GM21737 (cell line): Measurements from ENCODE around the gene MGMT.

Source experiments
- ATAC-seq: cut with Tn5 transposase; IDR thresholded peaks from one replicate; pipeline ENCODE4 v1.9.1; 2021; ENCODE audit warnings: mild to moderate bottlenecking, moderate library complexity; ENCODE audit not compliant: unreplicated experiment

The MGMT gene

GRCh38 chr10:129647590-129647989 lies 180.5 kb downstream of the MGMT start:
- ATAC-seq: no peak

GRCh38 chr10:129648856-129649255 lies 181.8 kb downstream of the MGMT start:
- no peak for ATAC-seq

DNA sequence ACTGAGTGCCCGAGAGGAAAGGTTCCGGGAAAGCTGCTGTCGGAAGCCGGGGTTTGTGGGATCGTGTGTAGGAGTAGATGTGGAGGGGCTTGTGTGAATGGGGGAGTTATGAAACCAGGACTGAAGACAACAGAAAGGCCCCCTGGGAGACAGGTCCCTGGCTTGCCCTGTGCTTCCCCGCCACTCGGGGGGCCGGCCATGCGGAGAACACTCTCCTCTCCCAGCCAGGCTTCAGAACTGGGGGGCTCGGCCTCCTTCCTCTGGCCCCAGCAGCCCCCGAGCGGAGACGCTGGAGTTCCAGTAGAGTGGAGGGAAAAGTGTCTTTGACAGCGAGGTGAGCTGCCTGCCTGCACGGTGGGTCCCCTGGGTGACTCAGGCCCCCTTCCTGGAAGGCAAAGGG lies 185.0 kb downstream of the MGMT start:
- no peak for ATAC-seq

DNA sequence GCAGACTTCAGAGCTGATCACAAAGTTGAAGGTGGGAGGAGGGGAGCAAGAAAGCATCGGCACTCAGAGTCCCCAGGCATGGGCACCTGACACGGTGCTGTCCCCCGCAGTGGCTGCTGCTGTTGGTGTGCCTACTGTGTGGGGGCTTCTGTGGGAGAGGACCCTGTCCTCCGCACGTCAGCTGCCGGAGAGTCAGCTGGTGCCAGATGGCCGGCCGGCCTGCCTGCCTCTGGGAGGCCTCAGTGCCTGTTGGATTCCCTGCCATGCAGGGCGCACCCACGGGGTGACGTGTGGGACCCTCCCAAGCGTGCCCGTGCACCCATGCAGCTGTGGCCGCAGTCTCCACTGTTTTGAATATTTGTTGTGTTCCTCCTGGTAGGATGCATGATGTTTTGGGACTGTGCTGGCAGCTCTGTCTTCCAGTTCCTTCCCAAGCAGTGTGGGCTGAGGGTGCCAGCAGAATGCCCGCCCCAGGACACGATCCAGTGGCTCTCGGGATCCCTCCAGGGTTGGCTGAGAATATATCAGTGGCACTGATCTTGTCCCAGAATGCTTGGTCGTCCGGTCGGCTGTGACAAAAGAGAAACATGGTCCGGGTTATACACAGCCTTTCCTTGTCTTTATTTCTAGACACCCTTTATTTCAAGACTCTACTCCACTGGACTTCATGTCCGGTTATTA lies 185.6 kb downstream of the MGMT start:
- no peak for ATAC-seq

DNA sequence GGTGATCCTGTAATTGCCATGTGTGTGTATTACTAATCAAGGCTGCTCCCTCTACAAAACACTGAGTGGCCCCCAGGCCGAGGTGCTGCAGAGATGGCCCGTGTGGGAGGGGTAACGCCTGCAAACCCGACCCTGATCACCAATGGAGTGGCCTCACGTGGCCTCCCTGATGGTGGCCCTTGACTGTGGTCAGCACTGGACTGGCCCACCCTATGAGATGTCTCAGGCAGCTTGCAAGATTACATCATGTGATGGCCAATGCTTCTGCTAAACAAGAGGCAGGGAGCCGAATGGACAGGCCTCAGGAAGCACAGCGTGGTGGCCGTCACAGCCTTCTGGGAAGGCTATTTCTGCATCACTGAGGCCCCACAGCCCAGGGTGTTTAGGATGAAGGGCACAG lies 186.4 kb downstream of the MGMT start:
- ATAC-seq: no peak

- no peak for ATAC-seq
Observed at GRCh38 chr10:129653861-129654260, 186.8 kb downstream of the MGMT start.

- no peak for ATAC-seq
Observed at GRCh38 chr10:129654461-129654860, 187.4 kb downstream of the MGMT start.

- ATAC-seq: no peak
Observed at GRCh38 chr10:129655007-129655678, 188.1 kb downstream of the MGMT start.

- ATAC-seq: no peak
Observed at GRCh38 chr10:129655679-129656031, 188.6 kb downstream of the MGMT start.

- ATAC-seq: no peak
Observed at GRCh38 chr10:129656642-129657041, 189.6 kb downstream of the MGMT start.

GRCh38 chr10:129657297-129658017 lies 190.4 kb downstream of the MGMT start:
- no peak for ATAC-seq

DNA sequence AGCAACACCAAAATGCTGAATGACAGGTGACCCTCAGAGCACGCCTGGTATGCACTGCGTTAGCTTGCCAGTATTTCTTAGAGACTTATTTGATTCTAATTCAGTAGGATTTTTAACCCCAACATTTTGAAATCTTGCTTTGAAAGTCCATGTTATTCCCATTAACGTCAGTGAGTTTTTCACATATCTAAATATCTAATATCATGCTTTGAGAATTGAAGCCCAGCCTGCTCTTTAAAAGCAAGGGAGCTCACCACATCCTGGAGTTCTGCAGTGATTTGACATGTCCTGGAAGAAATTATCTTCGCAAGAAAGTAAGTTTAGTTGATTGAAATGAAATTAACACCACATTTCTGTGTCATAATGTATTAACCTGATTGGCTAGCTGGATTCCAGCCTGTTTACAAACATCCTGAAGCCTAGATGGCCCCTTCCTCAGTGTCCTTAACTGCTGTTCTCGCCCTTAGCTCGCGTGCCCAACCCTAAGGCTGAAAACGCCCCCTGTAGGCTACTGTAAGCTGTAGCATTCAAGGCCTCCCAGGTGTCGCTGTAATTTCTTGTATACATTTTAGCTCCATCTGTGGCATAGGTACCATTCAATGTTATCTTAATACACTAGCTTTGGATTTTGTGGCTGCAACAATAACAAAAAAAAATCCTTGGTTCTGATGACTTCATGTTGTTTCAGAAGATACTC lies 191.5 kb downstream of the MGMT start:
- ATAC-seq: no peak

GRCh38 chr10:129659508-129660268 lies 192.6 kb downstream of the MGMT start:
- ATAC-seq: no peak

DNA sequence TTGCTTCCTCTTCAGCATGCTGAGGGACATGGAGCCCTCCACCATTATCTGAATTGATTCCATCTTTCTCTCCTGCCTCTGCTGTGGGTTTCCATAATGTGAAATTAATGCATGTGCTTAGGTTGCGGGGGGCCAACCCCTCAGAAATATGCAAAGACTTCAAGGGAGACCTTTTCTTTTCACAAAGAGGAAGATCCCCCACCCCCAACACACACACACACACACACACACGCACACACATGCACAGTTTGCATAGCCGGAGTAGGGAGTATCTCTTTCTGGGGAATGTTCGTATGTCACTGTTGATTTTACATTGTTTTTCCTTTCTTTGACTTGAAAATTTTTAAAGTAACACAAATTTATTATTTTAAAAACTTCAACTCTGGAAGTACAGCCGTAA lies 193.5 kb downstream of the MGMT start:
- ATAC-seq: no peak

GRCh38 chr10:129662426-129662825 lies 195.4 kb downstream of the MGMT start:
- ATAC-seq: no peak

DNA sequence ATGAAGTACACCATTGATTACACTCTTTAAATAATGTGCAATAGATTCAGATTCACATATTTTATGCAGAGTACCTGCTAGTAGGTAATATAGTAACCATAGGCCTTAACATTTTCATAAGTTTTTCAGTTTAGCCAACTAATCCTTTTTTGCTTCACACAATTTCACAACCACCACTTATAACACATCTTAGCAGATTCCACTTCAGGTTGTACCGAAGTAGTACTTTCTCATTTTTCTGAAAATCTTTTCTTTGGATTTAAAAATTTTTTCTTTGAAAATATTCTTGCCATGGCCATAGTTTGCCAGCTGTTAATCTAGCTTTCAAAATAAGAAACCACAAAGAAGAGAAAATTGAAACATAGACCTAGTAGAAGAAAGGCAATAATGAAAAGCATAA lies 203.1 kb downstream of the MGMT start:
- ATAC-seq: no peak

DNA sequence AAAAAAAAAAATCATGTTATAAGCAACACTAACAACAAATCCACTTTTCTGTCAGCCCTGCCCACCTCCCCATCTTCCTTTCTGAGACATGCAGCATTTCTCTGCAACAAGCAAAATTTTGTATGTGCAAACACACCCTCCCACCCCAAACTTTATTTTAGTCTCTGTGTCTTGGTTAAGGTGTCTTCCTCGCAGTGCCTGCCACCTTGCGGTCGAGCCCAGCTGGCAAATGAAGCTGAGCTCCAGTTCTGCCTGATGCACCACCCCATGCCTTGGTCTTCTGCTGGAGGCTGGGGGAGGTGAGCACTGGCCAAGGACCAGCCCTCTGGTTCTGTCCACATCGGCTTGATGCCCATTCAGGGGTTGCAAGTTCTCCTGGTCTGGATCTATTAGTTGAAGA lies 206.3 kb downstream of the MGMT start:
- no peak for ATAC-seq

GRCh38 chr10:129675027-129675769 lies 208.2 kb downstream of the MGMT start:
- no peak for ATAC-seq

DNA sequence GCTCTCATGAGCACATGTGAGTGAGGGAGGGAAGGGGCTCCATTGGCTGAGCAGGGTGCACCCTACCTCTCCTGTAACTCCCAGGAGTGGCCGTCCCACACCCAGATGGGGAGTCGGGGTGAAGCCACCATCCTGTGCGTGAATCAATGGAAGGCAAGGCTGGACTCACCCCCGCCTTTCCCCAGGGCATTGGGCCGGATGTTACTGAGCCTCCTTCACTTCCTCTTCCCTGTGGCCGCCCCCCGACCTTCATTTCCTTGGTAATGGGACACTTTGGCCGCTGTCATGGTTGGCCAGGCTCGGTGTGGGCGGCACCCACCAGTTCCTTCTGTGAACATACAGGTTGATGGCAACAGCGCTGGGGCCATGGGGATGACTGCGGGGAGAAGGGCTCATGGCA lies 209.0 kb downstream of the MGMT start:
- ATAC-seq: no peak

DNA sequence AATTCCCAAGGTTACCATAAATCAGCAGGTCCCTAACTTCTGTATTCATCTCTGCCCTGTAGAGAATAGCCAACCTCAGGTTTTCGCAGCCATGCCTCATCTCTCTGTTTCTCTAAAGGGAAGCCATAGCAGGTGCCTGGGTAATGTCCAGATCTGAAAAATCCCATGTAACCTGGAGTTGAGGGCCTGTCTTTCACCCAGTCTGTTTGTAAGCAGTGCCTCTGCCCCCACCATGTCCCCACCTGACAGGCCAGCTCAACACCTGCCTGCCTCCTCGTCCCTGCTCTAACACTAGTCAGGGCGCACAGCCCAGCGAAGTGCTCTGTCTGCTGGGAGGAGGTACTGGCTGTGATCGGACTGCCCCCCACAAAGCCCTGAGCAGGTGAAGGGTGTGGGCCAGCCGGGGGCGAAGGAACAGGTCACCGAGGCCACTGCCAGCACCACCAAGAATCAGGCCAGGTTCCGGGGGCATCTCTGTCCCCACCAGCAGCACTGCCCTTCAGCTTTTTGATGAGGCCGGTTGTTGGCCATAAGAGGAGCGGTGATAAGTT lies 210.4 kb downstream of the MGMT start:
- ATAC-seq: no peak
